GM18519 (cell line): ENCODE data around the gene TPPP2.

Experiments used
- ATAC-seq: cut with Tn5 transposase; IDR thresholded peaks from one replicate; pipeline ENCODE4 v1.9.1; 2021; ENCODE audit warnings: mild to moderate bottlenecking, moderate library complexity; ENCODE audit not compliant: unreplicated experiment, low FRiP score

TPPP2 gene

DNA sequence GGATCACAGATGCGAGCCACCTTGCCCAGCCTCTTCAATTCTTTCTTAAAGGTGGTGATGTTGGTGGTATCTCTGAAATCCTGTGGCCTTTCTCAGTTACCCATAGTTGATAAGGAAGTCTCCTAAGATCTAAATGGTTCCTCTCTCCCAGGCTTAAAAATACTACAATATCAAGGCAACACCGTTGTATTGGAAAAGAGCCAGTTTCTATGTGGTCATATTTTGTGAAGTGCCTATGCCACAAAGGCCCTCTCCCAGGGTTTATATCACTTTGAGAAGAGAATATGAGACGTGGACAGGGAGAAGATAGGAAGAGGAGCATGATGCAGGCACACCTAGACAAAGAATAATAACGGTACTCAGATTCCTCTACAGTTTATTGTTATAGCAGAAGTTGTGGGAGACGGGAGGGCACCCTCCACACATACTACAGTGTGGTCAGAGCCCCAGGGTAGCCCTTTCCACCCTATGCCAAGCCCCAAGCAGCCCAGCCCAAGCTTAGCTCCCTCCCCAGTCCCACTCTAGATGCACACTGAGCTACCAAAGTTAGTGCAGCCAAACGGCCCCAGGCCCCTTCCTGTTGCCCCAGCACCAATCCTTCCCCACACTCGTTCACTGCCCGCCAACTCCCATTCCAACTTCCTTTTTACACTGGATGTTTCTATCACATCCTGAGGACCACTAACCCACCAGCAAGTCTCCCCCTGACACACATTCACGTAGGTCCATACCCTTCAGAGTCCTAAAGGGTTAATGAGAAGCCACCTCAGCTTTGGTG, 13.4 kb upstream of the TPPP2 start:
- ATAC-seq: no peak

DNA sequence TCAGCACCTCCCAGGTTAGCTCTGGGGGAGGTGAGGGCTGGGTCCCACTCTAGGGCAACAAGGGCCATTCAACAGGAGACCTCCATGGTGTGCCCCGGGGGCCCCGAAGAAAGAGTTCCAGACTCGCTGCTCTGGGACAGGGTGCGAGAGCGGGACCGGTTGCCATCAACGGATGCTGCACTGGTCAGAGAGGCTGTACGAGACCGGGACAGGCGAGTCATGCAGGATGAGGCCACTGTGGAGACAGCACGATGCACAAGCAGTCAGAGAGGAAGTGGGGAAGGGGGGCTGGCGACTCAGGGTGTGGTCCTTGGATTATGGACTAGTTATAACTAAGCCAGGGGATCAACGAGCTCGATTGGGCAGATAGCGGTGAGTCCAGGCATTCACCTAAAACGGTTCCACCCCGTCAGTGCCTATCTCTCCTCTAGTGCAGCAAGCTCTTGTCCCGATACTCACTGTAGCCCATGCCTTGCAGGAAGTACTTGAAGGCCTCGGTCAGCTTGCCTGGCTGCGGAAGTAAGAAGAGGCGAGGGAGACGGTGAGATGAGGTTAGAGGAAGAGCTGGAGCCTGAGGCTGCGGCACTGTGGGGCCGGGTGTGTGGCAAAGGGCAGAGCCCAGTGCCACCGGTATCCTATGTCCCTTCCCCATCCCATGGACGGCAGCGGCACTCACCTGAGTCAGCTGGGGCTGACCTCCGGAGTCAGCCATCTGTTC, 12.3 kb upstream of the TPPP2 start:
- ATAC-seq: no peak

DNA sequence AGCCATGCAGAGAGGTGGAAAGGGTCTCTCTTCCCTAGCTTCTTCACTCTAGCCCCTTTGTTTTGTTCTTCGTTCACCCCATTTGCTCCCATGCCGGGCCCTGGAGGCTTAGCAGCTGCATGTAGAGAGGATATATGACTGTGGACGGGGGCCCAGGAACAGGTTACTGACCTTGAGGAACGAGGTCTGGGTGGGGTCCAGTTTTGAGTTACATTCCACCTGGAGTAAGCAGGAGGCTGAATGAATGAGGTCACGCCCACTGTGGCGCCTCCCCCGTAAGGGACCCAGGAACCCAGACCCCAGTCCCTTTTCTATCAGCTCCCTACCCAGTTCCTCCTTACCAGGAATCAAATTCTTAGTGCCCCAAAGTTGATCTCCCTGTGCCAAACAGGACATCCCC, 11.7 kb upstream of the TPPP2 start:
- ATAC-seq: no peak

GRCh38 chr14:21018781-21019180, 11.2 kb upstream of the TPPP2 start:
- no peak for ATAC-seq

DNA sequence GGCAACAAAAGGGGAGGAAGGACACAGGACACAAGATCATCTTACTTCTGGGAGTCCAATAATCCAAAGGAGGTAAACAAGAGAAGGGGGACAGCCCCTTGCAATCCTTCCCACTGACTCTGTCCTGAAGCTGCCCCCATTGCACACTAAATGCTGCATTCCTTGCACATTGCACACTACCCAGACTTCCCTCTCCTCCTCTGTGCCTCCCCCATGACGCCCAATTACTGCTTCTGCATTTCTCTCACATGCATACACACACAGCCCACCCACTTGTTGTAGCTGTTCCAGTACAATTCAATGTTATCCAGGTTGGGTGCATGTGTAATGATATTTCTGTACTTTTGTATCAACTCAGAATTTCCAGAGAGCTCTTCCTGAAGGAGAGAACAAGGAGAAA, 10.7 kb upstream of the TPPP2 start:
- ATAC-seq: no peak

GRCh38 chr14:21020977-21021545, 9.0 kb upstream of the TPPP2 start:
- no peak for ATAC-seq

DNA sequence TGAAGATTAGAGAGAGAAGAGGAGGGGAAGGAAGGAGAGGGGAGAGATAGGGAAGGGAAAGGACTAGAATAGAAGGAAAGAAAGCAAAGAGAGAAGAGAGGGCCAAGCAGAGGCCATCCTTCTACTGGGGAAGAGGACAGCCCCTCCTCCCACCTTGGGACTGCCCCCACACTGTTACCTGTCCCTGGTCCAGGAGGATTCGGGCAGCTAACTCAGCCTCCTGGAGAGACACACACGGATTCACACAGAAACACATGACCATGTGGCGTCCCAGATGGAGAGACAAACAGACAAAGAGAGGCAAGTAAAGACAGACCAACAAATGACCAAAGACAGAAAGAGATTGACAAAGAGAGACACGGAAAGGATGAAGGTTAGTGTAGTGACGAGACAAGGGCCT, 7.3 kb upstream of the TPPP2 start:
- no peak for ATAC-seq

- ATAC-seq: no peak
These were observed 6.8 kb upstream of the TPPP2 start for GRCh38 chr14:21023174-21023573.

GRCh38 chr14:21023817-21024584, 6.0 kb upstream of the TPPP2 start:
- ATAC-seq: no peak

DNA sequence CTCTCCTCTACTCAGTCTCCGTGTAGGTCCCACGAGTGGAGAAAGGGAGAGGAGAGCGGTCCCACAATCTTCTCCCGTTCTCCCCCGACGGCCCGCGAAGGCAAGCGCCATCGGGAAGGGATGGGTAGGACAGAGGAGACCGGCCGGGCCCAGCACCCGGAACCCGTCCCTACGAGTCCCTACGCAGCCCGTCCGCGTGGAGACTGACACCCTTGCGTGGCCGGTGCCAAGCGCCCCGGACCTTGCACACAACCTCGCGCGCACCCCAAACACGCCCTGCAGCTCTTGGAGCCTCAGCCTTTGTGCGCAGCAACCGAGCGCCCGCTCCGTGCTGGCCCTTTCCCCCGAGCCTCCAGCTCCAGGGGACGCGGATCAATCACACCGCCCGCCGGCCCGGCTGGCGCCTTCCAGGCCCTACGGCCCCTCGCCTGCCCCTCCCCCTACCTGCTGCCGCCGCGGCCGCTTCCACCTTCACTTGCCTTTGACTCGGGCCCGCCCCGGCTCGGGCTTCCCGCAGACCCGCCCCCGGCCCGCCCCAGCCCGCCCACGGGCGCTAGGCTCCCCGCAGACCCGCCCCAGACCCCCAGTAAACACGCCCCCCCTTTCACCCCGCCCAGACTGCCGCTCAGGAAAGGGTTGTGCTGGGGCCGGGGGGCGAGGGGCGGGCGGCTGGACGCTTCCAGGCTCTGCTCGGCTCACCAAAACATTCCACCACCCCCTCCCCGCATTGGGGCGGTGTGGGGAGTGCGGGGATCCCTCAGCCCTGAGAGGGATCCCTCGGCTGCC, 5.2 kb upstream of the TPPP2 start, which contains the start of gene NDRG2:
TSS of gene NDRG2 (minus strand) at position 477 of the 786 bp plus-strand sequence. CDS start 1,746 bp downstream, outside the sequence.
- ATAC-seq: no peak

- no peak for ATAC-seq
These were observed 4.4 kb upstream of the TPPP2 start for GRCh38 chr14:21025371-21026273.

- no peak for ATAC-seq
These were observed 3.6 kb upstream of the TPPP2 start for GRCh38 chr14:21026274-21026987.

GRCh38 chr14:21026988-21027315, 3.1 kb upstream of the TPPP2 start:
- no peak for ATAC-seq

- ATAC-seq: no peak
These were observed 514 bp downstream of the TPPP2 start for GRCh38 chr14:21030531-21030930.

GRCh38 chr14:21032326-21033132, 2.5 kb downstream of the TPPP2 start:
- ATAC-seq: no peak

- ATAC-seq: no peak
These were observed 3.2 kb downstream of the TPPP2 start for GRCh38 chr14:21033133-21033698.

DNA sequence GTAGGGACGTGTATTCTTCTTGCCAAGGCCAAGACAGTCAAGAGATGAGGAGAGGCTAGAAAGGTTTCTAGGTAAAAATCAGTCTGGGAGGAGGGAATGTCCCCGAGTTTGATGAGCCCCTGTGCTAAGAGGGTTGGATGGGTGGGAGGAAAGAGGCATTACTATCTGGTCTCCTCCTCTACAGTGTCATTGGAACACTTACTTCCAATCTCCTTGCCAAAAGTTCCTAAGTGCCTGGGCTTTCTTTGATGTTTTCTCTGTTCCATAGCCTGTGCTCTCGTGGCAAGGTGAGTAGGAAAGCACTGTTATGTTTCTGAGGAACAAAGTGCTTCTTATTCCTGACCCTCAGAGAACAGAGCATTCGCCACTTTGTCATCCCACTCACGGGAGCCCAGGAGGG, 4.7 kb downstream of the TPPP2 start, which contains the start of gene RNASE13:
TSS of gene RNASE13 (minus strand) at position 101 of the 400 bp plus-strand sequence. CDS start 519 bp downstream, outside the sequence.
- no peak for ATAC-seq
